Immature natural killer cell (primary cell): Measurements from ENCODE around the gene TYMP. TPM values are rescaled to one million over a fixed set of nuclear protein-coding genes. Genes with fewer than 3 reads are reported as not detected.

Source experiments
- DNase-seq, 3 donors: peaks; one replicate each; pipeline ENCODE4 v3.0.0; 2022; ENCODE audit warnings: mixed read lengths in 1 of 3
- H3K27ac Mint-ChIP-seq, 6 donors: one replicate each; pipeline ENCODE4 v1.8.0; 2020; ENCODE audit warnings: mixed read lengths in 6 of 6, mild to moderate bottlenecking in 5 of 6, inconsistent platforms in 4 of 6, moderate library complexity in 3 of 6
- H3K27me3 Mint-ChIP-seq, 3 donors: one replicate each; pipeline ENCODE4 v1.8.0; 2020 to 2021; ENCODE audit warnings: low read depth in 3 of 3, mild to moderate bottlenecking in 3 of 3, mixed read lengths in 3 of 3, moderate library complexity in 3 of 3, inconsistent platforms in 1 of 3
- H3K36me3 Mint-ChIP-seq, 3 donors: one replicate each; pipeline ENCODE4 v1.8.0; 2020; ENCODE audit warnings: mixed read lengths in 3 of 3, inconsistent platforms in 2 of 3, mild to moderate bottlenecking in 2 of 3
- H3K4me1 Mint-ChIP-seq, 2 donors: one replicate each; pipeline ENCODE4 v1.8.0; 2020; ENCODE audit warnings: inconsistent platforms in 2 of 2, mild to moderate bottlenecking in 2 of 2, mixed read lengths in 2 of 2, moderate library complexity in 1 of 2
- H3K4me3 Mint-ChIP-seq, 5 donors: one replicate each; pipeline ENCODE4 v1.8.0; 2020; ENCODE audit warnings: mild to moderate bottlenecking in 5 of 5, mixed read lengths in 5 of 5, inconsistent platforms in 3 of 5, moderate library complexity in 3 of 5
- H3K9me3 Mint-ChIP-seq, 6 donors: one replicate each; pipeline ENCODE4 v1.8.0; 2020; ENCODE audit warnings: mild to moderate bottlenecking in 6 of 6, mixed read lengths in 6 of 6, inconsistent platforms in 4 of 6, moderate library complexity in 3 of 6
- polyA plus RNA-seq, 3 donors: library from polyadenylated mRNA; unstranded; fragments of 300-500 nt; fragmentation: Illumina TruSeq; gene quantifications; one replicate each; pipeline ENCODE4 v1.2.3, GENCODE V29; 2021

TYMP gene
- polyA plus RNA-seq, 3 donors from 2014 or later = 21.2 to 31.2 (median 25.5) TPM

DNA sequence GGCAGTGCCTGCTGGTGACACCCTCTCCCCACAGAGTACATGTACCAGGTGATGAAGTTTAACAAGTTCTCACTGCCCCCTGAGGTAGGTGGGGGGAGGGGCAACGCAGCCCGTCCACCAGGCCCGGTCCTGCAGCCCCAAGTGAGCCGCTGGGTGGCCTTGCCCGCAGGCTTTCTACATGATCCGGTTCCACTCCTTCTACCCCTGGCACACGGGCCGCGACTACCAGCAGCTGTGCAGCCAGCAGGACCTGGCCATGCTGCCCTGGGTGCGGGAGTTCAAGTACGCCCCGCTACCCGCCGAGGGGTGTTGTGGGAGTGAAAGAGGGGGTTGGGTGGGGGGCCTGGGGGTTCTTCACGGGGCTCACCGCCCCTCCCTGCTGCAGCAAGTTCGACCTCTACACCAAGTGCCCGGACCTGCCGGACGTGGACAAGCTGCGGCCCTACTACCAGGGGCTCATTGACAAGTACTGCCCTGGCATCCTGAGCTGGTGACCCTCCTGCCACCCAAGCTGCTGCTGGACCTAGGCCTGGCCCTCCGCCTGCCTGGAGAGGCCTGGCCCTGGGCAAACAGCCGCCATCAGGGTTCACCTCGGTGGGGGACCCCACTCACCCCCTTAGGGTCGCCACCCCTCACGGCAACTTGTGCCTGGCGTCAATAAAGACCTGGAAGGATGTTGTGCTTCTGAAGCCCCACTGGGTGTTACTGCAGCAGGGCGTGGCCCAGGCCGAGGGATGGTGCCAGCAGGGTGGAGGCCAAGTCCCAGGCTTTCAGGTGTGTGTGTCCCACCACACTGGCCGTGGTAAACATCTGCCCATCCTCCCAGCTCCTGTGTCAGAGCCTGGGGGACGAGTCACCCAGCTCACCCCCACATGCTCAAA lies 40.2 kb downstream of the TYMP start:
- H3K27ac Mint-ChIP-seq = no peak overlapping the region
- no peak for DNase-seq
- no peak overlapping the region for H3K4me3 Mint-ChIP-seq

DNA sequence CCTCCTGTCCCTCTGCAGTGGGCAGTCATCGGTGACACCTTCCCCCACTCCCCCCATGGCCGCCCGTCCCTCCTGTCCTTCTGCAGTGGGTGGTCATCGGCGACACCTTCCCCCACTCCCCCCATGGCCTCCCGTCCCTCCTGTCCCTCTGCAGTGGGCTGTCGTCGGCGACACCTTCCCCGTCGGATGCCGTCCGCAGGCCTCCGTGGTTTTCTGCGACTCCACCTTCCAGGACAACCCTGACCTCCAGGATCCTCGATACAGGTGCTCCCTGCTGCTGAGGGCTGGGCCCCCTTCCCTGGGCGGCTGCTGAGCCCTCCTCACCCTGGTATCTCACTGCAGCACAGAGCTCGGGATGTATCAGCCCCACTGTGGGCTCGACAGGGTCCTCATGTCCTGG lies 40.9 kb downstream of the TYMP start:
- Mint-ChIP-seq H3K4me3 (no peak overlapping the region), H3K27ac (no peak overlapping the region), H3K36me3 (no peaks in the 10 kb centered on the region), H3K9me3 (no peaks in the 10 kb centered on the region), H3K4me1 (no peaks in the 10 kb centered on the region), H3K27me3 (peaks cover 2 to 6% (median 4%) of the 10 kb centered on the region in 3 donors)
- no peak for DNase-seq

More for the DNA sequence above, 40.2 kb downstream of the TYMP start:
- Mint-ChIP-seq H3K9me3 (no peaks in the 10 kb centered on the region), H3K36me3 (no peaks in the 10 kb centered on the region), H3K4me1 (no peaks in the 10 kb centered on the region), H3K27me3 (peaks cover 2 to 6% (median 5%) of the 10 kb centered on the region in 3 donors)

- no peak overlapping the region for H3K4me3 Mint-ChIP-seq
- no peaks in the 10 kb centered on the region for H3K36me3 Mint-ChIP-seq
- H3K27me3 Mint-ChIP-seq = peaks cover 0 to 6% (median 5%) of the 10 kb centered on the region in 3 donors
- no peaks in the 10 kb centered on the region for H3K4me1 Mint-ChIP-seq
- DNase-seq = no peak
- no peak overlapping the region for H3K27ac Mint-ChIP-seq
- no peaks in the 10 kb centered on the region for H3K9me3 Mint-ChIP-seq
These were observed 41.7 kb downstream of the TYMP start for GRCh38 chr22:50488006-50488677.

GRCh38 chr22:50487290-50488005 lies 42.4 kb downstream of the TYMP start:
- no peak for DNase-seq
- H3K4me1 Mint-ChIP-seq = no peaks in the 10 kb centered on the region
- H3K9me3 Mint-ChIP-seq = no peaks in the 10 kb centered on the region
- H3K27ac Mint-ChIP-seq = no peak overlapping the region
- H3K4me3 Mint-ChIP-seq = no peak overlapping the region
- peaks cover 0 to 7% (median 6%) of the 10 kb centered on the region in 3 donors for H3K27me3 Mint-ChIP-seq
- no peaks in the 10 kb centered on the region for H3K36me3 Mint-ChIP-seq

- Mint-ChIP-seq H3K4me1 (no peaks in the 10 kb centered on the region), H3K4me3 (no peak within 1 kb of the TSS), H3K27ac (no peak within 1 kb of the TSS), H3K36me3 (no peaks in the 10 kb centered on the region), H3K27me3 (peaks cover 0 to 8% (median 5%) of the 10 kb centered on the region in 3 donors), H3K9me3 (no peaks in the 10 kb centered on the region)
- no peak for DNase-seq
These were observed 43.1 kb downstream of the TYMP start, which contains the start of gene MIOX for GRCh38 chr22:50486561-50487289. Gene MIOX, plus strand, starts transcription at chr22:50486859. Its CDS starts 39 bp downstream, at chr22:50486898.

- Mint-ChIP-seq H3K27me3 (peaks cover 0 to 8% (median 2%) of the 10 kb centered on the region in 3 donors), H3K36me3 (no peaks in the 10 kb centered on the region), H3K27ac (peak overlapping the region in 1 of 6 donors; percentile 36), H3K4me1 (no peaks in the 10 kb centered on the region), H3K4me3 (no peak overlapping the region), H3K9me3 (no peaks in the 10 kb centered on the region)
- DNase-seq = no peak
These were observed 44.3 kb downstream of the TYMP start for GRCh38 chr22:50485221-50486131.

DNA sequence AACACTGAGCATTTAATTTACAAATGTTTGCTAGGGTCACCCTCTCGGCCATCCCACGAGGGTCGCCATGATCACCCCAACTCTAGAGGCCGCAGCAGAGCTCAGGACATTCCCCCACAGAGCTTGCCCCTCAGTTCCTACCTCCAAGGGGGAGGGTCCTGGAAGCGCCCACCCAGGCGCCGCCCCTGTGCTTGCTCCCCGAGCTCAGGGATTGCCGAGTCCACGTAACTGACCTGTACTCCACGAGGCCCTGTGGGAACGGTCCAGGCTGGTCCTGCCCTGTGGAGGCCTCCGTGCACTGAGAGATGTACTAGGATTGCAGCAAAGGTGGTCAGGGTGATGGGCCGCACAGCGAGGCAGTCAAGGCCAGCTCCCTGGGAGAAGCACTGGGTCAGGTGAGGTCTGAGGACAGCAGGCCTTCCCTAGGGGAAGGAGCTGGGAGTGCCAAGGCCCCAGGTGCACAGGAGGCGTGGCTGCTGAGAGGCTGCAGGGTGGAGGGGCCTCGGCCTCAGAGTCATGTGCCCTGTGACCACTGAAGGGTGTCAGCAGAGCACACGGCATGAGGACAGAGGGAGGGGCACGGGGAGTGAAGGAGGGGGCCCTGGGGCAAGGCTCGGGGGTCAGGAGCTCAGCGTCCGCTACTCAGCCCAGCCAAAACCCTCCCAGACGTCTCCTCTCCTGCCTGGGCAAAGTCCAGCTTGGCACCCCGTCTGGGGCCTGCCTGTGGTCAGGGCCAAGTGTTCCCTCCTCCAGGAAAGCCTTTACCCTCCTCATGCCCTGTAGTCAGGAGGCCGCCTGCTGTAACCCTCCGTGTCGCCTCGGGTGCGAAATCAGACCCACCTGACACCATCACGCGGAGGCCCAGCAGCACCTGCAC lies 45.6 kb downstream of the TYMP start:
- Mint-ChIP-seq H3K27ac (no peak overlapping the region), H3K4me3 (no peak overlapping the region), H3K36me3 (no peaks in the 10 kb centered on the region), H3K9me3 (no peaks in the 10 kb centered on the region), H3K4me1 (peaks cover 4 to 8% of the 10 kb centered on the region in 2 donors), H3K27me3 (peaks cover 0 to 8% (median 8%) of the 10 kb centered on the region in 3 donors)
- no peak for DNase-seq

DNA sequence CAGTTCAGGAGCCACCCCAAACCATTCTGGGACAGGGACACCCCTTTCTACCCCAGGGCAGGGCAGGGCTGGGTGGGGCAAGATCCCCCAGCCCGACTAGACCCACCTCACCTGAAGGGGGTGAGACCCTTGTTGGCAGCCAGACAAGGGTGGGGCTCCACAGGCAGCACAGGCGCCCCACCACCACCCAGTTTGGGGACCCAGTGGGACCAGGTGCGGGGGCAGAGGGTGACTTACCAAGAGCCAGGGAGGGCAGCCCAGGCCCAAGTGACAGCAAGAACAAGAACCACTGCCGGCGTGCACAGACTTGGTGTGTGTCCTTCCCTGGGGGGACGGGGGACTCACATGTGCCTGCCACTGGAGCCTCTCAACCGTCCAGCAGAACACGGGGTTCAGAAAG lies 46.3 kb downstream of the TYMP start:
- no peak overlapping the region for H3K27ac Mint-ChIP-seq

DNA sequence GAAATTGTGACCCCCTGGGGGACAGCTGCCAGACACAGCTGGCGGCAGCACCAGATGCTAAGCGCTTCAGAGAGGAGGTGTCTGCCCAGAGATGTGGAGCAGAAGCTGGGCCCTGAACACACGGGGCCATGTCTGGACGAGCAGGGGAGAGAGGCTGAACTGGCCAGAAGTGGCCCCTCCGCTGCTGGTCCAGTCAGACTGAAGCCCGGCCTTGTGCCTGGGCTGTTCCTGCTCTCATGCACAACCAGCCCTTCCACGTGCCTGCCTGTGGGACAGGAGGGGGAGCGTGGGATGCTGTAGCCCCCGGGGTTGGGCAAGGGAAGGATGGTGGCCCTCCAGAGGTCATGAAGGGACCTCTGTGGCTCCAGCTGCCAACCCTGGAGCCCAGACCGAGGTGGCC lies 46.7 kb downstream of the TYMP start:
- H3K27ac Mint-ChIP-seq = no peak overlapping the region
- H3K36me3 Mint-ChIP-seq = no peaks in the 10 kb centered on the region
- H3K9me3 Mint-ChIP-seq = no peaks in the 10 kb centered on the region
- peaks cover 0 to 8% (median 7%) of the 10 kb centered on the region in 3 donors for H3K27me3 Mint-ChIP-seq
- peak overlapping the region in 2 of 5 donors; percentile 9 to 17 for H3K4me3 Mint-ChIP-seq
- H3K4me1 Mint-ChIP-seq = peaks cover 4 to 8% of the 10 kb centered on the region in 2 donors
- DNase-seq = no peak

More for the DNA sequence above, 46.3 kb downstream of the TYMP start:
- Mint-ChIP-seq H3K9me3 (no peaks in the 10 kb centered on the region), H3K27me3 (peaks cover 0 to 8% (median 7%) of the 10 kb centered on the region in 3 donors), H3K4me3 (no peak overlapping the region), H3K36me3 (no peaks in the 10 kb centered on the region), H3K4me1 (peaks cover 4 to 8% of the 10 kb centered on the region in 2 donors)
- no peak for DNase-seq

GRCh38 chr22:50482107-50483074 lies 47.4 kb downstream of the TYMP start:
- Mint-ChIP-seq H3K27me3 (peaks cover 0 to 8% (median 7%) of the 10 kb centered on the region in 3 donors), H3K36me3 (no peaks in the 10 kb centered on the region), H3K4me1 (peaks cover 4 to 8% of the 10 kb centered on the region in 2 donors), H3K4me3 (peak overlapping the region in 4 of 5 donors; percentile 53 to 70 (median 64)), H3K9me3 (no peaks in the 10 kb centered on the region), H3K27ac (no peak overlapping the region)
- no peak for DNase-seq
